GM19238 (cell line): ENCODE data around the gene ARHGAP44.
A peak's percentile ranks its signal among the peaks of the same experiment; 100 is the strongest.
"Not testable (repeated sequence)": the region's sequence is repeated elsewhere in the genome, so short reads cannot be mapped to it uniquely, and the experiment has no call there.

ENCODE experiments used
- DNase-seq: peaks from one replicate; pipeline ENCODE4 v3.0.0; 2011; ENCODE audit warnings: low spot score; ENCODE audit not compliant: insufficient read length

Gene ARHGAP44

DNA sequence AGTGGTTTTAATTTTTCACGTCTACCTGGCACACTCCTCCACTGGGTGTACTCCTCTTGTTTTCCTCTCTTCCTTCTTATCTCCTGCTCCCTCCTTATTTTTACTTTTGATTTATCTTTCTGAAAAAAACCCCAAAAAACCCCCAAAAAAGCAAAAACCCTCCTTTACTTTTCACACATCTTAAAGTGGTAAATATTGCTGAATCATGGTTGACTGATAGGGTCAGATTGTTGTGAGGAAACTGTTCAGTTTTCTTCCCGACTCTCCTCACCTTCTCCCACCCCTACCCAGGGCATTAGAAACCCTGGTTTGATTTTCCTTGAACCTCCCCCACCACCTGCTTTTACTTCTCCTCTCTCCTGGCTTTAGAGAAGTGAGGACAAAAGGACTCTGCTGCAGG is 25.4 kb downstream of the ARHGAP44 start:
- no peak for DNase-seq

GRCh38 chr17:12815642-12816141 is 26.4 kb downstream of the ARHGAP44 start:
- DNase-seq, result peak; percentile 12

DNA sequence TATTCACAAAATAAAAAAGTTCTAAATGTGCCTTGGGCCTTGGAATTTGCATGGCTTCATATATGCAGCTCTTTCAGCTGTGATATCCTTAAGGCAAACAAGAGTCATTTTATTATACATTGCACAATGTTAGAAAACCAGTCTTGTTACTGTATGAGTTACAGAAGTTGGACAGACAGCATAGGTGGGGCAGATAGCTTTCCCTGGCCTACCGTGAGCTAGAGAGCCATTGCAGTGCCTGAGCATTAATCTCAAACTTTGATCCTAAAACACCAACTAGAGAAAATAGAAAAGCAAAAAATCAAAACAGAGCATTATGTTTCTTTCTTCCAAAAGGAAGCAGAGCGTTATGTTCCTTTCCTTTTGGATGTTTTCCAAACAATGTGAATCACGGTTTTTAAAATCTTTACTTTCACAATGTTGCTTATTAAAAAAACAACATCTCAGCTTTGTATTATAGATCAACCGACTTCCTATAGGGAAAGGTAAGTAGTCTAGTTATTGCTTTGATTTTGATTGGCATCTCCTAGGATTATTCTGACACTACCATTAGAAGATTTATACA is 32.2 kb downstream of the ARHGAP44 start:
- DNase-seq, result no peak

DNA sequence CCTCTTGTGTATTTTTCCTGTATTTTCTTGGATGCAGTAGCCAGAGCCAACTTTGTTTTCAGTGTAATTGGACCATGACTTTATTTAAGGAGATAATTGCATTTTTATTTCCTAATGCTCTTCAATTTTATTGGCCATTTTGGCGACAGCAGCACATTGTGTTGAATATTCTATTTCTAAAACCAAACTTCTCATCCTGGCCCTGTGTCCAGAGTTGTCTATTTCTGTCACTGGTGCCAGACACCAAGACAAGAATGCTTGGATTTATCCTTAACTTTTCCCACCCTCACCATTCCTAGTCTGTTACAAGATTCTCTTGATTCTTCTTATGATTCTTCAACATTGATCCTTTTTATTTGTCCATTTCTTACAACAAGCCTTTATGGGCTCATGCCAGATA is 37.1 kb downstream of the ARHGAP44 start:
- no peak for DNase-seq

DNA sequence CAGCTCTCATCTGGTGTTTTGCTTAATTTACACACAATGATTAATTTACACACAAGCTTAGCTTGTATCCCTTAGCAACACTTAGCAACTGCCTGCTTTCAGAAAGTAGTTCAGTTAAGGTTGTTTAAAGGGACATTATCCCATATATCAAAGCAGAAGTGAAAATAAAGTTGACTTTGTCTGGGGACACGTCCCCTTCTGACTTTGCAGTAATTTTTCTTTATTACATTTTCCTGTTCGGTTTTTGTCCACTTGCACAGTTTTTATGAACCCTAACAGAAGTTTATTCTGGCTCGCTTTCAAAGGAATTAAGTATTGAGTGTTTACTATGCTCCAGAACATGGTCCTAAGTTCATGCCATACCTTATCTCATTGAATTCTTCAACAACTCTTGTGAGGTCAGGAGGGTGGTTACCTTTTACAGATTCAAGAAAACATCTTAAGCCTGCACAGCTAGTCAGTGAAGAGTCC is 41.5 kb downstream of the ARHGAP44 start:
- DNase-seq, result no peak

DNA sequence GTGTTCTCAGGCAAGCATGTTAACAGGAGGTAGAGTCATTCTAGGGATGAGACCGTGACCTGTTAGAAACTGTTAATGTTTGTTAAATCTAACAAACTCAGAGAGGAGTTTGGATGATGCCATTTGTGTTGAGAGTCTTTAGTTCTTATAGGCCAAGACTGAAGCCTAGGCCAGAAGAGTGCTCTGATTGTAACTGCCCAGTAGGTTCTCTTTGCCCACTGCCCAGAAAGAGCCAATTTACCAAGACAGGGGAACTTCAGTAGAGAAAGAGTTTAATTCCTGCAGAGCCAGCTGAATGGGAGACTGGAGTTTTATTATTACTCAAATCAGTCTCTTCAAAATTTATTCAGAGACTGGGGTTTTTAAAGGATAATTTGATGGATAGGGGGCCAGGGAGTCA is 42.5 kb downstream of the ARHGAP44 start:
- DNase-seq, result no peak

DNA sequence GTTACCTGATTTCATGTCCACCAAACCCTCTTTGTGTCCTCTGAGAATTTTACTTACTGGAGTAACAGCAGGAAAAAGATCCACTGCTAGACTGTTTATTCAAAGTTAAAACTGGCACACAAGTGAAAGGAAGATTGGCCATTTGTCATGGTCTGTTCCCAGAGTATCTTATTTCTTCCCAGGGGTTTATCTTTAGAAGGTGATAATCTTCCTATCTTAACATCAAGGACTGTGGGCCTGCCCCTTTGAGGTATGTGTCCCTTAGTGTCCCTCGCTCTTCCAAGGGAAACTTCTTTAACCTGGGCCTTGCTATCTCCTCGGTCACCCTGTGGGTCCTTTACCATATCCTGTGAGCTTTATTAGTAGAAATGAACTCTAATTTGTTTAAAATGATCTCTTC is 49.7 kb downstream of the ARHGAP44 start:
- DNase-seq, result no peak

GRCh38 chr17:12842936-12843335 is 53.6 kb downstream of the ARHGAP44 start:
- DNase-seq, result no peak

DNA sequence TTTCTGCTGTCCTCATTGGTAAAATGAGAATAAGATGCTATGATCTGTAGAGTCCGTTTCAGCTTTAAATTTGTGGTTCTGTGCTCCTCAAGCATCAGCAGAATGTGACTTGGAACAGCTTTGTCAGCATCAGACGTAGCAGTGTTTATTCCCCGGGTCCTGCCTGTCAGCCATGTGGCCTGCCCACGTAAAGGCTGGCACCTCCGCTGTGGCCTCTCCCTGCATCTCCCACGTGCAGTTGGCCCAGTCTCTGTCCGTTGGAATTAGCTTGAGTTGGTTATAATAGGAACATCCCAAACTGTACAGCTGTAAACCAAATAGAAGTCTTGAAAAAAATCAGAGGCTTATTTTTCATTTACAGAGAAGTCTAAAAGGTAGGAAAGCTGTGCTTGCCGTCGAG is 61.7 kb downstream of the ARHGAP44 start:
- DNase-seq, result no peak

DNA sequence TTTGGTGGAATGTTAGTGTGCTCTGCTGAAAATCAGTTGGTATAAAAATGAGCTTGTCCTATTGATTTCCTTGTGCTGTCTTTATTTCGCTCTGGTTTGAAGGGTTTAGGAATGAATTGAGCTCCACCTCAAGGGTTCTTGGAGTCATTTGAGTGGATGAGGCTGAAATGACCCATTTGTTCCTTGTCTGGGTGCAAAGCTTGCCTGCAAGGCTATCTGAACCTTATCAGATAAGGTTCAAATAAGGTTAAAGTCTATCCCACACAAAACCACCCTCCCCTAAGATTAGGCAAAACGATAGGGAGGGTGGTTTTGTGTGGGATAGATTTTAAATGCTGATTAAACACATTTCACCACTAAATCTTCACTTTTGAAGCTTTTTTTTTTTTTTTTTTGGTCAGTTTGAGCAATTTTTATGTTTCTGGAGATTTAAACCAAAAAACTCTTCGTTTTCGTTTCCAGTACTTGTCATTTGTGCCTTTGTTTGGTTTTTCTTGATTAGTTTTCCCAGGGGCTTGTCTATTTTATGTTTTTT is 62.7 kb downstream of the ARHGAP44 start:
- DNase-seq, result no peak

DNA sequence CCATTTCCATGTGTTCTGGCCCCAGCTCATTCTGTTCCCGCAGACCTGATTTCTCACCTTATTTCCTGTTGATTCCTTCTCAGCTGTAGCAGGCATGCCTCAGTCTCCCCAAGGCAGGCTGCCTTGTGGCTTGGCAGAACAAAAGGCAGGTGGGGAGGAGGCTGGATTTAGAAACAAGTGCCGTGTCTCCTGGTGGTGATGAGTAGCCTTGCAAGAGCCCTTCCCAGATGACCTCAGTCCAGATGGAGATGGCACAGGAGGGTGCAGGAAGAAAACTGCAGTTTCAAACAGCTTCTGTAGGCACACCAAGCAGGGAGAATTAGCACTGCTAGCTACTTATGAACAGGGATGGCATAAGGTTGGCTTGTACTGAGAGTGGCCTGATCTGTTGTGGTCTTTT is 64.6 kb downstream of the ARHGAP44 start:
- DNase-seq, result no peak

DNA sequence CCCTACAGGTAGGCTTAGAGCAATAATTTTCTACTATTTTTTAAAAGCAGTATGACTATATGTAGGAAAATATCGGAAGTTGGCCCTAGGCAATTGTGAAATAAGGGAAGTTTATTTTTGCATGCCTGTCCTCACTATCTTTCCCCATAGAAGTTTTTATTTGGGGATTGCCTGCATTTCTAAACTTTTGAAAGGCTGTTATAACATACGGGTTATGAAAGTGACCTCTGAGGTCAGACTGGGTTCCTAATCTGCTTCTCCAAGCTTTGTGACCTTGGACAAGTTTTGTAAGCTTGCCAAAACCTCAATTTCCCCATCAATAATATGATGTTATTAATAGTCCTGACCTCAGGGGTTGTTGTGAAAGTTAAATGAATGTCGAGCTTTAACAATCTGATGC is 67.1 kb downstream of the ARHGAP44 start:
- DNase-seq, result no peak

DNA sequence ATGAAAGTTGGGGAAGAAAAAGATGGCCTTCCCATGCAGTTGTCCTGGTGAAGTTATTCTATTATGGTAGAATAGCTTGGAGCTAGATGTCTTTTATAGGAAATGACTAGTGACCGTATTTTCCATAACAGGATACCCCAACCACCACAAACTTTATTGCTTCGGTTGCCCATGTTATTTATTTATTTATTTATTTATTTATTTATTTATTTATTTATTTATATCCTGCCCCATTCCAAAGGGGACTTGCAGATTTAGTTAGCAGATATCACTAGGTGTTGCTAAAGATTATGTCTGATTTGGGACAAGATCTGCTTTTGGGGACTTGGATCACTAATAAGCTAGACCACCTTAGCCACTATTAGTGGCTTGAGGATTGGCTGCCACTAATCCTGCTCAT is 68.3 kb downstream of the ARHGAP44 start:
- no peak for DNase-seq

GRCh38 chr17:12859520-12859919 is 70.2 kb downstream of the ARHGAP44 start:
- no peak for DNase-seq

- DNase-seq, result no peak
Measured at GRCh38 chr17:12865769-12866168, 76.5 kb downstream of the ARHGAP44 start.

DNA sequence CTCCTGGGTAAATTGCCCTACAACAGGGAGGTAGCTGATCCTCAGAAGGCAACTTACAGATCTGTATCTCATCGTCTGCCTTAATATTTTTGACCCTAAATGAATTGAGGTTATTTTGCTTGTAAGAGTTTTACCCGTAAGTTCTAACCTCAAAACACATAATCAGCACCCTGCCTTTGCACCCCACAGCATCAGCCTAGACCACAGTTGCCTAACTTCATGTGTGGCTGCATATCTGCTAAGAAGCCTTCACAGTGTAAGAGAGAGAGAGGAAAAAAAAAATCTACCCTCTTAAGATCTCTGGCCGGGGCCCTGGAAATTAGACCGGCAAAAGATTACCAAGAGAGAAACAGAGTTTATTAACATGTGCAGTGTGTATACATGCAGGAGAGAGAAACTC is 76.9 kb downstream of the ARHGAP44 start:
- DNase-seq, result no peak

- no peak for DNase-seq
Measured at GRCh38 chr17:12867726-12868125, 78.4 kb downstream of the ARHGAP44 start.

GRCh38 chr17:12873415-12874125 is 84.3 kb downstream of the ARHGAP44 start:
- not testable (repeated sequence) for DNase-seq

GRCh38 chr17:12877953-12878669 is 88.8 kb downstream of the ARHGAP44 start:
- DNase-seq, result no peak

DNA sequence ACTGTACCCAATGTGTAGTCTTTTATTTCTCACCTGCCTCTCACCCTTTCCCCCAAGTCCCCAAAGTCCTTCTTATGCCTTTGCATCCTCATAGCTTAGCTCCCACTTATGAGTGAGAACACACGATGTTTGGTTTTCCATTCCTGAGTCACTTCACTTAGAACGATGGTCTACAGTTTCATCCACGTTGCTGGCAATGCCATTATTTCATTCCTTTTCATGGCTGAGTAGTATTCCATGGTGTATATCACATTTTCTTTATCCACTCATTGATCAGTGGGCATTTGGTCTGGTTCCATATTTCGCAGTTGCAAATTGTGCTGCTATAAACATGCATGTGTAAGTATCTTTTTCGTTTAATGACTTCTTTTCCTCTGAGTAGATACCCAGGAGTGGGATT is 89.8 kb downstream of the ARHGAP44 start:
- not testable (repeated sequence) for DNase-seq

GRCh38 chr17:12883472-12883871 is 94.2 kb downstream of the ARHGAP44 start:
- DNase-seq, result no peak

DNA sequence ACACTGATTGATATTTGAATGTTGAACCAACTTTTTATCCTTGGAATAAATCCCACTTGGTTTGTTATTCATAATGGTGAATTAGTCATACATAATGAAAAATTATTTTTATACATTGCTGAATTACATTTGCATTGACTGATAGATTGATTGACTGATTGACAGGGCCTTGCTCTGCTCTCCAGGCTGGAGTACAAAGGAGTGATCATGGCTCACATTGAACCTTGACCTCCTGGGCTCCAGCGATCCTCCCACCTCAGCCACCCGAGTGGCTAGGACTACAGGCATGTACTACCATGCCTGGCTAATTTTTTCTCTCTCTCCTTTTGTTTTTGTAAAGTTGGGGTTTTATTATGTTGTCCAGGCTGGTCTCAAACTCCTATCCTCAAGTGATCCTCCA is 97.8 kb downstream of the ARHGAP44 start:
- DNase-seq, result no peak
